ELF-1 (cell line): ENCODE data around the gene WASF3.

Experiments used
- DNase-seq: peaks from one replicate; pipeline ENCODE4 v3.0.0-alpha.2; 2016; ENCODE audit warnings: low read depth, low spot score

Gene WASF3

GRCh38 chr13:26589754-26590153, 32.3 kb downstream of the WASF3 start:
- no peak for DNase-seq

- no peak for DNase-seq
Observed at GRCh38 chr13:26590379-26590778, 32.9 kb downstream of the WASF3 start.

- DNase-seq: no peak
Observed at GRCh38 chr13:26590951-26591350, 33.5 kb downstream of the WASF3 start.

GRCh38 chr13:26591672-26592071, 34.2 kb downstream of the WASF3 start:
- no peak for DNase-seq

- no peak for DNase-seq
Observed at GRCh38 chr13:26593661-26594060, 36.2 kb downstream of the WASF3 start.

- DNase-seq: no peak
Observed at GRCh38 chr13:26594363-26594762, 36.9 kb downstream of the WASF3 start.

GRCh38 chr13:26596458-26596857, 39.0 kb downstream of the WASF3 start:
- no peak for DNase-seq

- DNase-seq: no peak
Observed at GRCh38 chr13:26599403-26599802, 41.9 kb downstream of the WASF3 start.

- no peak for DNase-seq
Observed at GRCh38 chr13:26599860-26600259, 42.4 kb downstream of the WASF3 start.

GRCh38 chr13:26600343-26600742, 42.9 kb downstream of the WASF3 start:
- DNase-seq: no peak

- no peak for DNase-seq
Observed at GRCh38 chr13:26601669-26602068, 44.2 kb downstream of the WASF3 start.

- no peak for DNase-seq
Observed at GRCh38 chr13:26602783-26603182, 45.3 kb downstream of the WASF3 start.

- no peak for DNase-seq
Observed at GRCh38 chr13:26604784-26605545, 47.5 kb downstream of the WASF3 start.

GRCh38 chr13:26605845-26606244, 48.4 kb downstream of the WASF3 start:
- DNase-seq: peak; percentile 56

GRCh38 chr13:26606631-26607030, 49.1 kb downstream of the WASF3 start:
- DNase-seq: no peak

- no peak for DNase-seq
Observed at GRCh38 chr13:26614721-26615120, 57.2 kb downstream of the WASF3 start.

- no peak for DNase-seq
Observed at GRCh38 chr13:26616126-26616525, 58.6 kb downstream of the WASF3 start.

GRCh38 chr13:26618726-26619125, 61.2 kb downstream of the WASF3 start:
- no peak for DNase-seq

- DNase-seq: no peak
Observed at GRCh38 chr13:26619358-26619757, 61.9 kb downstream of the WASF3 start.

GRCh38 chr13:26621731-26622401, 64.4 kb downstream of the WASF3 start:
- no peak for DNase-seq

- no peak for DNase-seq
Observed at GRCh38 chr13:26623125-26623524, 65.6 kb downstream of the WASF3 start.

GRCh38 chr13:26624572-26624971, 67.1 kb downstream of the WASF3 start:
- DNase-seq: no peak

- no peak for DNase-seq
Observed at GRCh38 chr13:26626271-26626670, 68.8 kb downstream of the WASF3 start.
